ENCODE data around the gene KCNJ1.

Gene KCNJ1

DNA sequence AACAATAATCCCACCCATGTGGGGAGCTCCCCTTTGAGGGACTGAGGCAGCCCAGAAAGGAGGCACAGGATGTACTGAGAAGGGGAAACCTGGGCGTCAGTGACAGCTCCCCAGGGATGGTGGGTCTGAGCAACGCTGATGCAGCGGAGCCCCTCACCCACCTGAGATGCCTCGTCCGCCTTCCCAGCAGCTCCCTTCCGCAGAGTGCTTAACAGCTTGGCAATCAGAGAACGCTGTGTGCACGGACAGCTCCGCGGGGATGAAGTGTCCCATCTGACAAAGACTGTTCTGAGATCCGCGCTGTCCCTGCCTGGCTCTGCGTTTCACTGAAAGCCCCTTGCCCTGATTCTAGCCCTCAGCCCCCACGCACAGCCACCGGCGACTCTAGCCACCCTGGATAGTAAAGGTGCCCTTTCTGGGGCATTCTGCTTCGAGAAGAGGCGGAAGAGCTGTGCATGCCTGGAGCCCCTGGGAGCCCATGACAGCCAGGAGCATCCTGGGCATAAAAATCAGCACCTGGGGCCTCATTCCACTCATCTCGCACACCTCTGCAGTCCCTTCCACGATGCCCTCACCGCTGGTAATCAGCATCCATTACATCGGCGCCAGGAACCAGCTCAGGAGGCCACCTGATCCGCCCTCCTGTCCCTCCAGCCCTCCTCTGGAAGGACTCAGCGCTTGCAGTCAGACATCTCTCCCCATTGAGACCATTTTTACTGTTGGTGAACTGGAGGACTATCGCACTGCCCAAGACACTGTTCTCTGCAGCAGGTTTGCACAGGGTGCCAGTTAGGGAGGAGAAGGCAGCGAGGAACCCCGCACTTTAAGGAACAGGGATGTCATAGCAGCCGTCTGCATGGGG lies 34.8 kb upstream of the KCNJ1 start:
- no peak for DNase-seq (ENCODE audit: low read depth, low spot score)

- no peak for DNase-seq (ENCODE audit: low read depth, low spot score)
Measured at GRCh38 chr11:128900468-128900867, 33.4 kb upstream of the KCNJ1 start.

DNA sequence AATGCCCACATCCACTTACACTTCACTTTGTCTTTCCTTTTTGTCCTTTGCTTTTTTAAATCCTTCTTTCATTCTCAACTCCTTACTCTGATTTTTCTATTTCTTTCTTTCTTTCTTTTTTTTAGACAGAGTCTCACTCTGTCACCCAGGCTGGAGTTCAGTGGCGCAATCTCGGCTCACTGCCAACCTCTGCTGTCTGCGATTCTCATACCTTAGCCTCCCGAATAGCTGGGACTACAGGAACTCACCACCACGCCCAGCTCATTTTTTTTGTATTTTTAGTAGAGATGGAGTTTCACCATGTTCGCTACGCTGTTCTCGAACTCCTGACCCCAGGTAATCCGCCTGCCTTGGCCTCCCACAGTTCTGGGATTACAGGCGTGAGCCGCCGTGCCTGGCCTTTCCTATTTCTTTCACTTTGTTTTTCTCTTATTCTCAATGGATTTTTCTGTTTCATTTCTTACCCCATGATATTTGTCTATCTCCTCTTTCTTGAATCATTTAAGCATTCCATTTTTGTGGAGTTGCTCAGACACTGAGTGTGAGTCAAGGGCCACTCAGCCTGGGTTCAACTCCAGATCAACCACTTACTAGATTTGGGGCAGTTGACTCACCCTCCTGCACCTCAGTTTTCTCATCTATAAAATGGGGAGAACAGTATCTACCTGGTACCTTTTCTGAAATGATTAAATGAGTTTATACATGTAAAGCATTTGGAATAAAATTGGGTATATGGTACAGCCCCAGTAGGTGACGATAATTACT lies 31.7 kb upstream of the KCNJ1 start:
- DNase-seq (ENCODE audit: low read depth, low spot score), result no peak

- DNase-seq (ENCODE audit: low read depth, low spot score), result no peak
Measured at GRCh38 chr11:128897826-128898225, 30.7 kb upstream of the KCNJ1 start.

- no peak for DNase-seq (ENCODE audit: low read depth, low spot score)
Measured at GRCh38 chr11:128896356-128896755, 29.3 kb upstream of the KCNJ1 start.

DNA sequence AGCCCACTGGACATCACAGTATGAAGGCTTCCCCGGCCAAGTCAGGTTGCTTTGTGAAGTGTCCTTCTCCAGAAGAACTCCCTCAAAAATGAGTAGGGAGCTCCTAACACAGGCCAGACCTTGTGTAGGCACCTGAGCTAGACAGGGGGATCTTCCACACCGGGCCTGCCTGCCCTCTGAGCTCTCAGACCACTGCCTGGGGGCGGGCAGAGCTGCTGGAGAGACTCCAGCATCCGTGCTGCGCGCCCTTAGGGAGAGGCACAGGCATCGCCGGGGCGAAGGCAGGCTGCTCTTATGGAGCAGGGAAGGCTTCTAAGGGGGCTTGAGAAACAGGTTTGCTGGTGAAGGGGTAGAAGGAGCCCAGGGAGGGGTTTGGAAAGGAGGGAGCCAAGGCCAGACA lies 28.4 kb upstream of the KCNJ1 start:
- DNase-seq (ENCODE audit: low read depth, low spot score), result no peak

GRCh38 chr11:128894685-128895084 lies 27.6 kb upstream of the KCNJ1 start:
- DNase-seq (ENCODE audit: low read depth, low spot score), result no peak

- DNase-seq (ENCODE audit: low read depth, low spot score), result no peak
Measured at GRCh38 chr11:128894286-128894681, 27.2 kb upstream of the KCNJ1 start.

GRCh38 chr11:128893578-128894285 lies 26.6 kb upstream of the KCNJ1 start:
- DNase-seq (ENCODE audit: low read depth, low spot score), result no peak

DNA sequence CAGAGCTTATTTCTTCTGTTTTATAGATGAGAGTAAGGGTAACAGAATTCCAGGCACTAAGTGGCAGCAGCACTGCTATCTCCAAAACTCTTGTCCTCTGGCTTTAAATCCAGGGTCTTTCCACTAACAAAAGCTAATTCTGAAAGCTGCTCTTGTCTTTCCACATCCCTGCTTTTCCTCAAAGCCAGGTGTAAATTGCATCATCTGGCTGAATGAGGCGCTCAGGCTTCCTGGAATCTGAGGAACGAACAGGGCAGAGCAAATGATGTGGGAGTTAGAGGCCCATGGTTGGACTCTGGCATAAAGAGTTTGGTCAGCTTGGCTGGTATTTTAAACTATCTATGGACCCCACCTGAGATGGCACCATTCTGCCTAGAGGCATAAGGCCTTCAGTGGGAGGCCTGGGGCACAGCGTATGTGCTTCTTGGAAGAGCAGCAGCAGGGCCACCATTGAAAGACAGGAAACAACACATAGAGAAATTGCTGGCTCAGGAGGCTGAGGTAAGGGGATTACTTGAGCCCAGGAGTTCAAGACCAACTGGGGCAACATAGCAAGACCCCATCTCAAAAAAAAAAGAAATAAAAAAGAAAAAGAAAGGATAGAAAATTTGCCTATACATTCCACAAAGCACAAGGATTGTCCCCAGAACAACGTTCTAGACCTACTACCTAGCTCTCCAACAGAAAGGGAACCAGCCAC lies 25.9 kb upstream of the KCNJ1 start:
- no peak for DNase-seq (ENCODE audit: low read depth, low spot score)

GRCh38 chr11:128891913-128892398 lies 24.9 kb upstream of the KCNJ1 start:
- DNase-seq (ENCODE audit: low read depth, low spot score), result no peak

- DNase-seq (ENCODE audit: low read depth, low spot score), result no peak
Measured at GRCh38 chr11:128890543-128891368, 23.7 kb upstream of the KCNJ1 start, which contains the start of gene KCNJ5. Gene KCNJ5 (plus strand): TSS chr11:128891356. CDS start chr11:128911274, 19,918 bp downstream.

- no peak for DNase-seq (ENCODE audit: low read depth, low spot score)
Measured at GRCh38 chr11:128890216-128890542, 23.1 kb upstream of the KCNJ1 start.

DNA sequence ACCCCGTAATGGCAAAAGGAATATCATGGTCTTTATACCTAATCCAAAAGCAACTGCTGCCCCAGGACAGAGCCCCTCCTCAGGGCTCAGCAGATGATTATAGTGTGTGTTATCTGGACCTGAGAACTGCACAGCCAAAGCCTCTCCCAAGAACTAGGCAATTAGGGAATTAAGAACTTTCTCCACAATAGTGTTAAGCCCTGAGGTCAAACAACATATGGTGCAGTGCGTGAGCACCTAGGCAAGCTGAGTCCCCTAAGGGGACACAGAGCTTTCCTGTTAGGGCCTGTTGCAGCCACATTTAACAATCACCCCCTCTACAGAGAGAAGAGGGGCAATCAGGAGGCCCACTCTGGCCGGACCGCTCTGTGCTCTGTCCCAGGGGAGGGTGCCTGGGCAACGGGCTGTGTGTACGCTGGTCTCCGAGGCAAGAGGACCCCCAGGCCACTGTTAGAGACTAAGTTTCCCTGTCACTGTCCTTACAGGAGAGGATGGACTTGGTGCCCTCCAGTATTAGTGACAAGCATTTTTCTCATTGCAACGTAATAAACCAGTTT lies 22.6 kb upstream of the KCNJ1 start:
- no peak for DNase-seq (ENCODE audit: low read depth, low spot score)

DNA sequence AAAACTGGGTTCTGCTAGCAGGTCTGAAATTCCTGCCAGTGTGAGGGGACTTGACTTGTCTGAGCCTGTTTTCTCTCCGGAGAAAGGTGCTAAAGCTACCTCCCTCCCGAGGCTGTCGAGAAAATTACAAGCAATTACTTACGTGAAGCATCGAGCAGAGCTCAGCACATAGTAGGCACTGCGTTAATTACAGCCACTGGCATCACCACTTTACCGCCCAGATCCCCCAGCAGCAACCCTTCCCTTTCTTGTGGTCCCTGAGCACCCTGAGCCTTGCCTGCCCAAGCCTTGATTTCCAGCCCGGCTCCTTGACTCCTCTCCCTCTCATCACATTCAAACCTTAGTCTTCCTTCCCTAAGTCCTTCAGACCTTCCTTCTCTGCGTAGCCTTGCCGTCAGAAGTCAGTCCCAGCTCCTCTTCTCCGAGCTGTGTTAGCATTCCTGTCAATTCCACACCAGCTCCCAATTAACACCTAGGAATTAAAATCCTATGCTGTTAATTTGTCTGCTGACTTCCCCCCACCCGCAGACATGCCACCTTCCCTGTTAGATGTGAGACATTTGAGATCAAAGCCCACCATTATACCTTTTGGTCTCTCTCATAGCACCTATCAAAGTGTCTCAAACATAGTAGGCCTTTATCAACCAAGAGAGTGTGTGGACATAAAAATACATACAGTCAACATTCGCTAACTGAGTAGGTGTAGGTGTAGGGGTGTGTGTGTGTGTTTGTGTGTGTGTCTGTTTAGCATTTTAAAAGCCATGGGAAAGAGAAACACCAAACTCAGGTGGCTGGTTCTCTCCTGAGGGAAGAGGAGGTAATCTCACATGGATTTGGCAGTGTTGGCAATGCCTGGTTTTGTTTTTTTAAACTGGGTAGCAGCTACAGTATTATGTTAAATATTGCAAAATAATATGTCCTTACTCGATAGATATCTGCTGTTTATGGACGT lies 21.2 kb upstream of the KCNJ1 start:
- no peak for DNase-seq (ENCODE audit: low read depth, low spot score)

GRCh38 chr11:128886406-128887124 lies 19.5 kb upstream of the KCNJ1 start:
- no peak for DNase-seq (ENCODE audit: low read depth, low spot score)

DNA sequence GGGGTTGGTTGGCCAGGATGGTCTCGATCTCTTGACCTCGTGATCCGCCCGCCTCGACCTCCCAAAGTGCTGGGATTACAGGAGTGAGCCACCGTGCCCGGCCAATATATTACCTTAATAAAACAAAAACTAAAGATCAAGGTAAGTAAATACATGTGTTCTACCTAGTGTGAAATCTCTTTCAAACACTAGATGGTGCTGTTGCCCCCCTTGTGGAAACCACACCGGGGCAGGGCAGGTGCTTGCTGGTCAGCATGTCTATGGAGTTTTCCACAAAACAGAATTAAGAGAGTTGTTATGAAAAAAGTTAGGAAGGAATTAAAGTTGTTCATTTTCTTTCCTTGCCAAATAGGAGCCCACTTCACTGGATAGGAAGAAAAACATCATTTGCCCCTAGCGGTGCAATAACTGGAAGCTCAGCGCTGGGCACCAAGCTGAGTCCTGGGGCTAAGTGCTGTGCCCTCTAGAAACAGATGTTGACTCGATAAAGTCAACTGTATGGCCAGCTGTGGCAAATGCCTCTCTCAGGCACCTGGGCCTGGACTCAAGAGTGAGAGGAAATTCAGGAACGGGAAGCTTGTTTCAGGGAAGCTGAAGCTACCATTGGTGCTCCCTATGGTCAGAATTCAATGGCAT lies 17.7 kb upstream of the KCNJ1 start:
- no peak for DNase-seq (ENCODE audit: low read depth, low spot score)

DNA sequence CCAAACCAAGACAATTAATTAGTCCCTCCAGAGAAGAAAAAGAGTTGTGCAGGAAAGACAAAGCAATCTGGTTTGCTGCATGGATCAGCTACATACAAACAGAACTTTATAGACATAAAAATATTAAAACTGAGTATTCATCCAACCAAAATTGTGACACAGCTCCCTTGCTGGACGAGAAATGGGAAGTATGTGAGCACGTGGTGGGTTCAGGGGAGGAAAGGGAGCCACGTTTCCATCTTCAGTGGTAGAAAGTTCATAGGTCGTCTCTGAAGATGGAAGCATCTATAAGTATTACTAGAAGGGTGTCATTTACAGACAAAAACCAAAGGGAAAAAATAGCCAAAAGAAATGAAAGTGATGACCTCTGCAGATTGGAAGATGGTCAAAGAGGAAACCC lies 17.0 kb upstream of the KCNJ1 start:
- DNase-seq (ENCODE audit: low read depth, low spot score), result no peak
